IPS DF 6.9 (cell line): ENCODE data around the gene SREBF2.

Source experiments
- DNase-seq: peaks from one replicate; pipeline ENCODE4 v3.0.0-alpha.2; 2013; ENCODE audit warnings: low read depth, low spot score
- H3K27ac ChIP-seq: one replicate; pipeline ENCODE4 v1.5.1; 2013; ENCODE audit warnings: low read length, control low read depth
- H3K27me3 ChIP-seq: 2 replicates; pipeline ENCODE4 v1.6.1; 2013; ENCODE audit warnings: mild to moderate bottlenecking, low read length; ENCODE audit not compliant: control insufficient read depth, insufficient read depth
- H3K36me3 ChIP-seq: 2 replicates; pipeline ENCODE4 v1.6.1; 2013; ENCODE audit warnings: low read length; ENCODE audit not compliant: control insufficient read depth, insufficient read depth
- H3K4me1 ChIP-seq: 2 replicates; pipeline ENCODE4 v1.6.1; 2013; ENCODE audit warnings: low read length; ENCODE audit not compliant: control insufficient read depth, insufficient read depth
- H3K4me3 ChIP-seq: 2 replicates; pipeline ENCODE4 v1.5.1; 2013; ENCODE audit warnings: mild to moderate bottlenecking, low read length
- H3K9me3 ChIP-seq: 2 replicates; pipeline ENCODE4 v1.6.1; 2013; ENCODE audit warnings: low read length, inconsistent platforms; ENCODE audit not compliant: control insufficient read depth, insufficient read depth
- WGBS: extraction: QIAGEN DNeasy Blood & Tissue Kit; methylation state at CpG from one replicate; pipeline ENCODE4 v1.1.7; 2013; ENCODE audit warnings: mixed read lengths, missing lambda C conversion rate; ENCODE audit not compliant: insufficient read length, insufficient coverage; 5-methylcytosine and 5-hydroxymethylcytosine counted together

The SREBF2 gene

DNA sequence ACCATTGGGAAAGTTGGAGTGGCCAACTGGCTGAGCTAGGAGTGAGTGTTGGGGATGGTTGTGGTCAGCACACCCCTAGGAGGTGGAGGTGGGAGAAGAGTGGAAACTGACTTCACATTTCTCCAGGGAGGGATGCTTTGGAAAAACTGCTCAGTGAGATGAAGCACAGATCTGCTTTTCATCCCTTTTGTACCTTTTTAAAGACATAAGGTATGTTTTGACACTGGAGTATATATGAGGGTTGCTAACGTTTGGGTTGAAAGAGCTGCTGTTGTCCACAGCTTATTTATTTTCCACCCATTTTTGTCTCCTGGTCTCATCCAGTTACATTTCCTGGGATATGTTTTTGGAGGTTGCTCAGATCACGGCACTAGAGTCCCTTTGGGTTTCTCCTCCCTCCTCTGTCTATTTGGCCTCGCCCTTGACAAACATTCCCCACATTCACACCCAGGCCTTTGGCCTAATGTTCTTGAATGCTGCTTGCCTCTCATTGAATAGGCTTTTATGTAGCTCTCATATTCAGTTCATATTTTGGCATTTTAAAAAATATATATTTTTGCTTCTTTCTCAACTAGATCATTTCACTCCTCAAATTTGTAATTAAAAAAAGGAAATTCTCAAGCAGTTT, 8.3 kb downstream of the SREBF2 start:
- no CpG with 5 or more reads among the region's 3 CpGs for WGBS
- no peak for DNase-seq
- H3K27me3 ChIP-seq, result no peaks in the 10 kb centered on the region
- peaks cover 7% of the 10 kb centered on the region for H3K4me1 ChIP-seq
- no peaks in the 10 kb centered on the region for H3K9me3 ChIP-seq
- no peak overlapping the region for H3K27ac ChIP-seq
- no peak overlapping the region for H3K4me3 ChIP-seq
- peaks cover 9% of the 10 kb centered on the region; the same call in 1 of the 2 replicates for H3K36me3 ChIP-seq

DNA sequence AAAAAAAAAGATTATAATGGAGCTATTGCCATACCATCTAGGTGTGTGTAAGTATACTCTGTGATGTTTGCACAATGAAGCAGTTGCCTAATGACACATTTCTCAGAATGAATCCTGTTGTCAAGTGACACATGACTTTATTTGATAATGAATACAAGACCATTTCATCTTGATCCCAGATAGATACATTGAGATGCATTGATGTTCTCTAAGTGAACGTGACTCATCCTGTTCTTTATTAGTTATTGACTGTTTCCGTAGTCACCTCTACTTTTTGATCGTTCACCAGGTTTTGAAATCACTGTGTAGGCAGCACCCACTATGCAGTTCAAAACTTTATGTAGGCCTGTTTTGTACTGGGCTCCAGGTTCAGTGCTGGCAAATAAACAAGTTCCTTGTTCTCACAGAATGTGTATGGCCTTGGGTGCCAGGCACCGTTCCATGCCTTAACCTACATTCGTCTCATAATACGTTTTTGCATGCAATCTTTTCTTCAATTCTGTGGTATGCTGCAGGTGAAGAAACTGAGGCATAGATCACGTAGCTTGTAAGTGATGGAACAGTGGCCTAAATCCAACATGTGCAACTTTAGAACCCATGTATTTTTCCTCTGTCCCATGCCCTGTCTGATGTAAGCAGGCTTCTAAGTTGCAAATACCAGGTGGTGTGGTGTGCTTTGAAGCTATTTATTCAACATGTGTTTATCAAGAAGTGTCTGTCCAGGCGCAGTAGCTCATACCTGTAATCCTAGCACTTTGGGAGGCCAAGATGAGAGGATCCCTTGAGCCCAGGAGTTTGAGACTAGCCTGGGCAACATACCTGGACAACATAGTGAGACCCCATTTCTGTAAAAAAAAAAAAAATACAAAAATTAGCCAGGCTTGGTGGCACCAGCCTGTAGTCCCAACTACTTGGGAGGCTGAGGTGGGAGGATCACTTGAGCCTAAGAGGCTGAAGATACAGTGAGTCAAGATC, 10.4 kb downstream of the SREBF2 start:
- Histone ChIP-seq H3K36me3 (peaks cover 7% of the 10 kb centered on the region; the same call in 1 of the 2 replicates), H3K4me3 (no peak overlapping the region), H3K4me1 (peaks cover 13% of the 10 kb centered on the region), H3K27me3 (no peaks in the 10 kb centered on the region), H3K9me3 (no peaks in the 10 kb centered on the region), H3K27ac (no peak overlapping the region)
- DNase-seq, result no peak
- WGBS, result no CpG with 5 or more reads among the region's 8 CpGs

DNA sequence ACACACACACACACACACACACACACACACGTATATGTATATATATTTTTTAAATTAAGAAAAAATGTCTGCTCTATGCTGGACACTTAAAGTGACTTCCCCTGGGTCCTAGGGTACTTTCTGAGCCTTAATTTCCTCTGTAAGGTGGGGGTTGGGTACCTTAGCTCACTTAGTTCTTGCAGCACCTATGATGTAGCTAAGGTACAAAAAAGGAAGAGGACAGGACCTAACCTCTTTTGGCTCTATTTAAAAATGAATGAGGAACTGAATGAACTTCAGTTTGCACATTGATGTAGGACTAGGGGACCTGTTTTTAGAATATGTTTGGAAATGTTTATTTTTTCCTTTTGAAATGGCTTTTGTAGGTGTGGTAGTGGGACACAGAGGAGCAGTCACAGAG, 11.1 kb downstream of the SREBF2 start:
- no peak overlapping the region for H3K4me3 ChIP-seq
- no peaks in the 10 kb centered on the region for H3K9me3 ChIP-seq
- H3K36me3 ChIP-seq, result peaks cover 8% of the 10 kb centered on the region; the same call in 1 of the 2 replicates
- peaks cover 16% of the 10 kb centered on the region for H3K4me1 ChIP-seq
- no peaks in the 10 kb centered on the region for H3K27me3 ChIP-seq
- DNase-seq, result no peak
- WGBS, result no CpG with 5 or more reads among the region's 1 CpG
- no peak overlapping the region for H3K27ac ChIP-seq

DNA sequence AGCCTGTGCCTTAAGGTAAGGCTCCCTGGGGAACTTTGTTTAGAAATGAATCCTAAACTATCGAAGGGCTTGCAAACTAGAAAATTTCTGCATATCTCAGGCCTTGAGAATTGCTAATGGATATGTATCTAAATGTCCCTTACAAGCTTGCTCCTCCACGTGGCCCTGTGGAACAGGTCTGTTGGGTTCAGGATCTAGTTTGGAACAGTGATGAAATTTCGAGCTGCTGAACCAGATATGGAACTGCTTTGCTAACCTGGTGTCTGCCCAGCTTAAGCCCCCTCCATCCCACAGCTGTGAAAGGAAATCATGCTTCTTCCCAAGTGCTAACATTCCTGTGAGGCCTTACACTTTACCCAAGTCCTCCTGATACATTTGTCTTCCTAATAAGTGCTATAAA, 11.6 kb downstream of the SREBF2 start:
- DNase-seq, result no peak
- no peak overlapping the region for H3K4me3 ChIP-seq
- H3K4me1 ChIP-seq, result peaks cover 16% of the 10 kb centered on the region
- WGBS, result no CpG with 5 or more reads among the region's 3 CpGs
- H3K9me3 ChIP-seq, result no peaks in the 10 kb centered on the region
- peaks cover 8% of the 10 kb centered on the region; the same call in 1 of the 2 replicates for H3K36me3 ChIP-seq
- no peaks in the 10 kb centered on the region for H3K27me3 ChIP-seq
- no peak overlapping the region for H3K27ac ChIP-seq

DNA sequence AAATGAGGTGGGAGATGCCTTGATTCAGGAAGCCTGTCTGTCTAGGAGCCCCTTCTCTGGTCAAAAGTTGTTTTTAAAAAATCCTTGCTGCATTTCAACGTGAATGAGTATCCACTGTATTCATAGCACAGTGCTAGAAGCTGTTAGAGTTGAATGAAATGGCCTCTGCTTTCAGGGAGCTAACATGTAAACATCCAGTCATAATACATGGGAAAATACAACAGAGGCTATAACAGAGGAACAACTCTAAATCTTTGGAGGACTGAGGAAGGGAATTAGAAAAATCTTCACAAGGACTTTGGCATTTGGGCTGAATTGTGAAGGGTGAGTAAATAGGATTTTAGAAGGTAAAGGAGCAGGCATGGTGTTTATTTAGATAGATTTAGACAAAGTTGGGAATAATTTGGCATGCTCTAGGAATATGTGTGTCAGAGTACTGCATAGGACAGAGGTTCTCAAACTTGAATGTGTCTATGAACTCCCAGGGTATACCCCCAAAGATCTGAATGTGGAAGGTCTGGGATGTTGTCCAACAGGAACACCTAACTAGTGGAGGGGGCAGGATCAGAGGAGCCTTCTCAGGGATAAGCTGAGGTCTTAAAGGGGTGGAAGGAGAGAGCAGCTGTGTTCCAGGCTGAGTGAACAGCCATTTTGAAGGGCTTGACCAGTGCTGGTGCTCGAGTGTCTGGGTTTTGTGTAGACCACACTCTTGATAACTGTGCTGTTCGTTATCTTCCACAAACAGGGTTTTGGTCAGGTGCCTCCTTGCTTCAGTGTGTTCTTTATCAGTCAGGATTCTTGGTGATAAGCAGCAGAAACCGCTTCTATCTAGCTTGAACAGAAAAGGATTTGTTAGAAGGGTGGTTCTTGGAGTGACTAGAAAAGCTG, 12.7 kb downstream of the SREBF2 start:
- H3K4me1 ChIP-seq, result peaks cover 16% of the 10 kb centered on the region
- no CpG with 5 or more reads among the region's 4 CpGs for WGBS
- peaks cover 7% of the 10 kb centered on the region; the same call in 1 of the 2 replicates for H3K36me3 ChIP-seq
- no peaks in the 10 kb centered on the region for H3K27me3 ChIP-seq
- no peak for DNase-seq
- no peaks in the 10 kb centered on the region for H3K9me3 ChIP-seq
- H3K27ac ChIP-seq, result no peak overlapping the region
- H3K4me3 ChIP-seq, result no peak overlapping the region

DNA sequence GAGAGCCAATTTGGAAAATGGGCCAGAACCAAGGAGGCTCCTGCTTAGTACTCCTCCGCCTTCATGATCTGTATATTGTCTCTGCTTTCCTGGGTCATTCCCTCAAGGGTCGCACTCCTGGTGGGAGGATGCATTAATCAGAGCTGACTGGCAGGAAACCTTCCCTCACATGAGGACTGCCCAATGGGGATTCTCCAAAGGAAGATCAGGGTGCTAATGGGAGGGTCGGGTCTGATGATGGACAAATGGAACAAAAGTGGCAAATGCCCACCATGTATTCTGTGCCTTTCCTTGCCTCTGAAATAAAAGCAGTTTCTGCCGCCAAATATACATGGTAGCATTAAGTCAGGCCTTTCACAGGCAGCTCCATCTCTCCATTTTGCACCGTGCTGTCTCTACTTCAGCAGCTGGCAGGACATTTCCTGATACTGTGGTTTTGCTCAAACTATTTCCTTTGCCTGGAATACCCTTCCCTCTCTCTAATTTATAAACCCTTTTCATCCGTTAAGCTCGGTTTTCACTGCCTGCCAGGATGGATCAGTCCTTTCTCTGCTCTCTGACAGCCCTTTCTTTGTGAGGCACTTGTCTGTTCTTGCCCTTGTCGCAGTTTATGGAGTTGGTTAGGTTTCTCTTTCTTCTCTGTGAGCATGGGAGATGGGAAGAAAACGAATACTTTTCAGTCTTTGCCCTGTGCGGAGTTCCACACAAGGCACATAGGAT, 13.5 kb downstream of the SREBF2 start:
- Histone ChIP-seq H3K4me3 (no peak overlapping the region), H3K4me1 (peaks cover 16% of the 10 kb centered on the region), H3K27ac (no peak overlapping the region), H3K9me3 (no peaks in the 10 kb centered on the region), H3K36me3 (peaks cover 3% of the 10 kb centered on the region; the same call in 1 of the 2 replicates), H3K27me3 (no peaks in the 10 kb centered on the region)
- DNase-seq, result no peak
- WGBS, result no CpG with 5 or more reads among the region's 10 CpGs

DNA sequence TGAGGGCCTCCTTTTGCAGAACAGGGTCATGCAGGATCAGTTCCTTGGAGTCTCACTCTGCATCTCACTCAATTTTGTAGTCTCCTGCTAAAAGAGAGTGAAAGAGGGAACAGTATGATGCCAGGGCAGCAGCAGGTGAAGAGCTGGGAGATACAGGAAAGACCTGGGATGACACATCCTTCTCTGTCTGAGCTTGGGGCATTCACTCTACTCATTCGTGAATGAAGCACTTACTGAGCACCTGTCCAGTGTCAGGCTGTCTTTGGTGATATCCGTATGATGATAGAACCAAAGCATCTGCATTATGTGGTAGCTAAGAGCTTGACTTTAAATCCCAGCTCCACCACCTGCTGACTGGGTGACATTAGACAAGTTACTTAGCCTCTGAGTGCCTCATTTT, 14.4 kb downstream of the SREBF2 start:
- H3K36me3 ChIP-seq, result peaks cover 3% of the 10 kb centered on the region; the same call in 1 of the 2 replicates
- no peak for DNase-seq
- H3K27ac ChIP-seq, result no peak overlapping the region
- no peak overlapping the region for H3K4me3 ChIP-seq
- H3K4me1 ChIP-seq, result peaks cover 16% of the 10 kb centered on the region
- no CpG with 5 or more reads among the region's 2 CpGs for WGBS
- no peaks in the 10 kb centered on the region for H3K9me3 ChIP-seq
- H3K27me3 ChIP-seq, result no peaks in the 10 kb centered on the region

DNA sequence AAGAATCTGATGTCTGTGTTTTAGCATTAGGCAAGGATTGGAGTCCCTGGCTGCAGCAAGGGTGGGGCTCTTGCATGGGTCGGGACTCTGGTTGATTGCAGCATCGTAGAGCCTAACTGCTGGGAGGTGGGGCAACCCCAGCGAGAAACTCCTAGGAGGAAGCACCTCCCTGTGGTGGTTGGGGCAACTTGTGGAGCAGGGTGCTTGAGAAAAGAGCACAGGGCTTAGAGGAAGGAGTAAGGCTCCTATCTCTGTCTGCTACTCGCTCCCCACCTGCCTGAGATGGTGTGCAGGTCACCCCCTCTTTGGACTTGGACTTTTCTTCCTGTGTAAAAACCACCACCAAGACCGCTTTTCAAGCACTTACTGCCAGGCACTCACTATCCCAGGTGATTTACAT, 15.6 kb downstream of the SREBF2 start:
- H3K9me3 ChIP-seq, result no peaks in the 10 kb centered on the region
- no CpG with 5 or more reads among the region's 5 CpGs for WGBS
- H3K27ac ChIP-seq, result no peak overlapping the region
- H3K4me3 ChIP-seq, result no peak overlapping the region
- H3K4me1 ChIP-seq, result peaks cover 16% of the 10 kb centered on the region
- DNase-seq, result no peak
- H3K36me3 ChIP-seq, result 0 out of 2 replicates have a peak, but pooled peaks cover 3% of the 10 kb centered on the region
- H3K27me3 ChIP-seq, result no peaks in the 10 kb centered on the region

DNA sequence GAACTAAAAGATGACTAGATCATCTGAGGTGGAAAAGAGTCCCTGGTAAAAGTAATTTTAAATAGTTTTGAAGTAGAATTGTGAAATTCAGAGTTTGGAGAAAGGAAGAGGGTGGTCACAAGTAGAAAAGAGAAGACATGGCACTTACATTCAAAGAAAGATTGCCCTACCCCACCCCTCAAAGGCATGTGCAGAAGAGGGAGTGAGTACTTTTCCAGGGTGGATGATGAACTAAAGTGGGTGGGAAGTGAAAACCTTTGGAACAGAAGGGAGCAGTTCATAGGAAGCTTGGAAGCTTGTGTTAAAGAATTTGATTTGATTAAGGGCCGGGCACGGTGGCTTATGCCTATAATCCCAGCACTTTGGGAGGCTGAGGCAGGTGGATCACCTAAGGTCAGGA, 23.6 kb downstream of the SREBF2 start:
- H3K27ac ChIP-seq, result no peak overlapping the region
- no peak overlapping the region for H3K4me3 ChIP-seq
- H3K27me3 ChIP-seq, result no peaks in the 10 kb centered on the region
- no peak for DNase-seq
- H3K36me3 ChIP-seq, result no peaks in the 10 kb centered on the region
- no peaks in the 10 kb centered on the region for H3K9me3 ChIP-seq
- peaks cover 3% of the 10 kb centered on the region; the same call in 1 of the 2 replicates for H3K4me1 ChIP-seq
- WGBS, result no CpG with 5 or more reads among the region's 2 CpGs
